GM19025 (cell line): ENCODE results near the gene LRRC8A.
"Not testable (repeated sequence)": the region's sequence is repeated elsewhere in the genome, so short reads cannot be mapped to it uniquely, and the experiment has no call there.

Experiments used
- ATAC-seq: cut with Tn5 transposase; IDR thresholded peaks from one replicate; pipeline ENCODE4 v1.9.1; 2021; ENCODE audit warnings: mild to moderate bottlenecking, low read depth, moderate library complexity; ENCODE audit not compliant: unreplicated experiment

Gene LRRC8A

DNA sequence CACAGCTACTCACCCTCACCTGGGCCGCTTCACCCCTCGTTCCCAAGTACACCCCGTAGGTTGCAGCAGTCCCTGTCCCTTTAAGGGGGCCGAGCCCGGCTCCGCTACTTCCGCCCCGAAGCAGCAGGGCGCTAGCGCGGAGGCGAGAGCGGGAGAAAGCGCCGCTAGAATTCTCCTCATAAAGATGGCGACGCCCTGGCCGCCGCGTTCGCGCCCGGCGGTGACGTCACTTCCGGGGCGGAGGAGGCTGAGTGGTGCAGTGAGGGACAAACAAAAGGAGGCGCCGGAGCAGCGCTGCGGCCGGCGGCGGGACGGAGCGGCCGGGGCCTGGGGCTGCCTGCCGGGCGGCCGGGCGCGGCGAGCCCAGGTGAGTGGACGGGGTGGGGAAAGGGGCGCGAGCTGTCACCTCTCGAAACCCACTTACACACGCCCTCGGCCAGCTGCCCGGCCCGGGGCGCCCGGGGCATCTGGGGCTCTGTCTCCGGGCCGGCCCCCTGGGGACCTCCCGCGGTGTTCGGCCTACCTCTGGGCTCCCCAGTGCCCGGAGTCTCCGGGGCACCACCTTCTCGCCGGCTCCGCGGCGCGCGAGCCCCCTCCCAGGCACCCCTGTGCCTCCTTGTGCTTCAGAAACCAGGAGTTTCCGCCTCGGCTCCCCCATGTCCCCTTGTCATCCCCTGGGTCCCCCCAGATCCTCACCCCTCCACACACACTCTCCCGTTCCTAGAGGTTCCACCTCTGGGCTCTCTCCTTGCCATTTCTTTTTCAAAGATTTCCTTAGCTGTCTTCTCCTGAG is at the start of gene LRRC8A, which contains the start of gene KYAT1:
Gene LRRC8A (plus strand): TSS at position 250 of the 793 bp plus-strand sequence. CDS start 25,032 bp downstream, outside the sequence.
Gene KYAT1 (minus strand): TSS at position 67 of the 793 bp plus-strand sequence. CDS start 36,545 bp downstream, outside the sequence.
- ATAC-seq, result peak; percentile 89

DNA sequence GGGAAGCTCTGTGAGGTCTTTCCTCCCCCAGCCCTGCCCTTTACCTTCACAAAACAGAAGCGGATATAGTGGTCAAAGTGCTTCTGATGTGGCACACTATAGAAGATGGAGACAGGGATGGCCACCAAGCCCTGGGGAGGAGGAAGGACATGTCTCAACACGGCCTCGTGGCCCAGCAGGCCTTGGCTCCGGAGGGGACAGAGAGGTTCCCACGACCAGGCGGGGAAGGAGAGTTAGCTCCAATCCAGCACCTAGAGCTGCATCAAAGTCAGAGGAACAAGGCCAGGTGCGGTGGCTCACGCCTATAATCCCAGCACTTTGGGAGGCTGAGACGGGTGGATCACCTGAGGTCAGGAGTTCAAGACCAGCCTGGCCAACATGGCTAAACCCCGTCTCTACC is 48.2 kb upstream of the LRRC8A start:
- ATAC-seq, result no peak

DNA sequence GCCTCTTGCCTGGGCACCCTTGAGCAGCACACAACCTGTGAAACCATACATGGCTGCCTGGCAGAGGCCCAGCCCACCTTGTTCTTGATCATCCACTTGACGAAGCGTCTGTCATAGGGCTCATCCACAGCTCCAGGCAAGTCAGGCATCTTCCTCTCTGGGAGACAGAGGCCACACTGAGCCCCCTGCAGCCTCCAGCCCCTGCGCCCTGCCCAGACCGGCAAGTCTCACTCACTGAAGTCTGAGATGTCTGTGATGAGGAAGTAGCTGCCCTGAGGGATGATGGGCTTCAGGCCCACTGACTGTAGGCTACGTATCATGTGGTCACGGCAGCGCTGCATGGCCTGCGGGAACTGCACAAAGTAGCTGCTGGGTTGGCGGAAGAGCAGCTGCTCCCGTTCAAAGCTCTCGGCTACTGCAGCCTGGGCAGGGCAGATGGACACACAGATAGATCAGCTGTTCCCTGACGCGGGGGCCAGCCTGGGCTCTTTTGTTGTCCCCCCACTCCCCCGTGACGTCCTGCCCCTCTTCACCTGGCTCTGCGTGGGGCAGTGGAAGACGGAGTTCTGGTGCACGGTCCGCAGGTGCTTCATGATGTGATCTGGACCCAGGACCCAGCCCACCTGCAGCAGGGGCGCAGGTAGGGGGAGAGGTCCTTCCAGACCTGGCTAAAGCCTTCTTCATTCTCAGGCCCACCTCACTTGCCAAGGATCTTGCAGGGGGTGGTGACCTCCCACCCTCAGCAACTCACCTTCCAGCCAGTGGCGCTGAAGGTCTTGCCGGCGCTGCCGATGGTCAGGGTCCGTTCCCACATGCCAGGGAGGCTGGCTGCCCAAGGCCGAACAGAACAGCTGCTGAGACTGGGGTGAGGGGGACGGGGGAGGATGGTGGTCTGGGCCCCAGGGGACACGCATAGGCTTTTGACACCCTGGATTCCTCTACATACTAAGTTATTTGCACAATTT is 46.4 kb upstream of the LRRC8A start:
- no peak for ATAC-seq

DNA sequence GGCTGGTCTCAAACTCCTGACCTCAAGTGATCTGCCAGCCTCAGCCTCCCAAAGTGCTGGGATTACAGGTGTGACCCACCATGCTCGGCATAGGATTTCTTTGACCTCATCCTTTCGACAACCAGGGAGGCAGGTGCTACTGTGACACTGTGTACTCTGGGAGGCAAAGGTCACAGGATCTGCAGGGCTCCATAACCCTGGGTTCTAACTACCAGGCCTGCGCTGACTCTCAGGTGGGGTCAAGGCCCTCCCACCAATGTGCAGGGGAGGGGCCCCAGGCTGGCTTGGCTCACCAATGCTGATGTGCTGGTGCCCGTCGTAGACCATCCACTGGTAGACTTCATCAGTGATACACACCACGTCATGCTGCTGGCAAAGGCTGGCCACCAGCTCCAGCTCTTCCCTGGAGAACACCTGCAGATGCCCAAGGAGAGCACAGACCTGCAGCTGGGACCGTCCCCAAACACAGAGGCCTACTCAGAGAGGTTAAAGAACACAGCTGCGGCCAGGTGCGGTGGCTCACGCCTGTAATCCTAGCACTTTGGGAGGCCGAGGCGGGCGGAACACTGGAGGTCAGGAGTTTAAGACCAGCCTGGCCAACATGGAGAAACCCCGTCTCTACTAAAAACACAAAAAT is 45.3 kb upstream of the LRRC8A start:
- ATAC-seq, result no peak

DNA sequence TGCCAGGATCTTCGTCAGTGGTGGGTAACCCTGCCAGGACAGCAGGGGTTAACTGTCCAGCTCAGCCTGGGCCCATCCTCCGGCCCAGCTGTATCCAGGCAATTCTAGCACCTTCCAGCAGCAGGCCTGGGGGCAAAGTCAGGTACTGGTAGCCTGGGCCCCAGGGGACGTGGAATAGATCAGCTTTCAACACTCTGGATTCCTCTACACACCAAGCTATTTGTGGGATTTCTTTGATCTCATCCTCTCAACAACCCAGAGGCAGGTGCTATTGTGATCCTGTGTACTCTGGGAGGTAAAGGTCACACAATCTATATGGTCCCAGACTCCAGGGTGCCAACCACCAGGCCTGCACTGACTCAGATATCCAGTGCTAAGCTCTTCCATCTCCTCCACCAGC is 43.6 kb upstream of the LRRC8A start:
- no peak for ATAC-seq

DNA sequence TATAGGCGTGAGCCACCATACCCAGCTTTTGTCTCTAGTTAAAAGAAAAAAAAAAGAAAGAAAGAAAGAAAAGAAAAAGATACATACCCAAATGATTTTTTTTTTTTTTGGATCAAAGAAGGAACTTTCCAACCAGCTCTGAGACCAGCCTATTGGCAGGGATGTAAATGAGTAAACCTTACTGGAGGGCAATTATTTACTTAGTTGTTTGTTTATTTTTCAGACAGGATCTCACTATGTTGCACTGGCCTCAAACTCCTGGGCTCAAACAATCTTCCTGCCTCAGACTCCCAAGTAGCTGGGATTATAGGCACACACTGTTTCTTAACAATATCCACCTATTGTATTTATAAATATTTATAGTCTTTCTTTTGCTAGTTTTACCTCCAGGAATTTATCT is 41.4 kb upstream of the LRRC8A start:
- no peak for ATAC-seq

DNA sequence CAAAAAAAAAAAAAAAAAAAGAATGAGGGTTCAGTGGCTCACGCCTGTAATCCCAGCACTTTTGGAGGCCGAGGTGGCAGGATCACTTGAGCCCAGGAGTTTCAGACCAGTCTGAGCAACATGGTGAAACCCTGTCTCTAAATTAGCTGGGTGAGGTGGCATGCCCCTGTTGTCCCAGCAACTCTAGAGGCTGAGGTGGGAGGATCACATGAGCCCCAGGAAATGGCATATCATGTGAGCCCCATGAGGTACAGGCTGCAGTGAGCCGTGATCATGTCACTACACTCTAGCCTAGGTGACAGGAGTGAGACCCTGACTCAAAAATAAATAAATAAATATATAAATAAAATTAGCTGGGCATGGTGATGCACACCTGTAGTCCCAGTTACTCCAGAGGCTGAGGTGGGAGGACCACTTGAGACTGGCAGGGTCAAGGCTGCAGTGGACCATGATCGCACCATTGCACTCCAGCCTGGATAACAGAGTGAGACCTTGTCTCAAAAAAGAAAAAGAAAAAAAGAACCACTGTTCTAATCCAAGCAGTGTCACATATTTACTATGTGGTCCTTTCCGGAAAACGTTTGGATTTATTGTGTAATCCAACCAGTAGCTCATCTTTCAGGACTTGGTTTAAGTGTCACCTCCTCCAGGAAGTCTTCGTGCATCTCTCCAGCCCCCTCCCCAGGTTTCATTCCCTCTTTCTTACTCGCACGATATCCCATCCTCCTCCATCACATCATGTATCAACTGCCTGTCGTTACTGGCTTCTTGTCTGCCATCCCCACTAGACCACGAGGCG is 40.0 kb upstream of the LRRC8A start:
- ATAC-seq, result no peak

DNA sequence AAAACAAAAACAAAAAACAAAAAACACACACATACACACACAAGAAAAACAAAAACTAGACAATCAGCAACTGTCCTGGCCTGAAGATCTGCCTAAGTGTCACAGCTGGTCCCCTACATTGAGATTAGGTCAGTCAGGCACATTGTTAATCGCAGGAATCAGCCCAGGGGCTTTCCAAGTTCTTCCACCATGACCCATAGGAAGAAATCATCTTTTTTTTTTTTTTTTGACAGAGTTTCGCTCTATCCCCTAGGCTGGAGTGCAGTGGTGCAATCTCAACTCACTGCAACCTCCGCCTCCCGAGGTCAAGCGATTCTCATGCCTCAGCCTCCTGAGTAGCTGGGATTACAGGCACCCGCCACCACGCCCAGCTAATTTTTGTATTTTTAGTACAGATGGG is 38.8 kb upstream of the LRRC8A start:
- not testable (repeated sequence) for ATAC-seq

DNA sequence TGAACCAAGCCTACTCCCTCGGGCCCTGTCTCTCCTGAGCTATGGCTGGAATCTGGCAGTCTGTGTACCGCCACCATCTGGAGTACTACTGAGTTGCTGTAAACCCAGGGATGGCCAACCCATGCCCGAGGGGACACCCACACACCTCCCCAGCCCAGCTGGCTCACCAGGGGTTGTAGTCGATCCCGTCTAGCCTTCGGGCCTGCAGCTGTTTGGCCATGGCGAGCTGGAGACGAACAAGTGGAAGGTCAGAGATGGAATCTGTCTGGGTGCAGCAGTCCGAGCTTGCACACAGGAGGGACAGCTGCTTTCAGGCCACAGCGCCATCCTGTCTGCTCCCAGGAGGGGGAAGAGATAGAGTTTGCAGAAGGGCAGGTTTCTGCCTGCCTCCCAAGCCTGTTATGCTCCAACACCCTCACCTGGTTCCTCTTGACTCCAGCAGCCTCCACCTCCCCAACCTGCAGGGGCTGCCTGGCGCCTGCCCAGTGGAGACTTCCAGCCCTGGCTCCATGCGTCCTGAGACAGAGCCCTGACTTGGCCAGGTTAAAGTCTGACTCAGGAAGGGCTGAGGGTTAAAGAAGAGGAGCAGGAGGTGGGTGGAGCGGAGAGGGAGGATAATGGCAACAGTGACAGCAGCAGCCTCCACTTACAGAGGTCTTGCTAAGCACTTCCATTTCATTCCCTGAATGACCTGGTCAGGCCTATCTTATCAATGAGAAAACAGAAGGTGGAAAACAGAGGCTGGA is 36.6 kb upstream of the LRRC8A start:
- no peak for ATAC-seq

DNA sequence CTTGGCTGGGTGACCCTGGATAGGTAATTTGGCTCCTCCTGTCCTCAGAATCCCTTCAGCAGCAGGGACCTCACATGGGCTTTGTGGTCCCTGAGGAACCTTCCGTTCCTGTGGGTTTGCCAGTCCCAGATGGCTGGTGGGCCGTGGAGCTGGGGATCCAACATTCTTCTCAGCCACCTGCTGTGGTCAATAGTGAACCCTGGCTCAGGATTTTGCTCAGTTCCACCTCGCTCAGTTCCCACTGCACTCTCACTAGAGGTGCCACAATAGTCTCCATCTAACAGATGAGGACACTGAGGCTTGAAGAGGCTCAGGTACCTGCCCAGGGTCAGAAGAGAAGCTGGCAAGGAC is 35.3 kb upstream of the LRRC8A start:
- ATAC-seq, result no peak

DNA sequence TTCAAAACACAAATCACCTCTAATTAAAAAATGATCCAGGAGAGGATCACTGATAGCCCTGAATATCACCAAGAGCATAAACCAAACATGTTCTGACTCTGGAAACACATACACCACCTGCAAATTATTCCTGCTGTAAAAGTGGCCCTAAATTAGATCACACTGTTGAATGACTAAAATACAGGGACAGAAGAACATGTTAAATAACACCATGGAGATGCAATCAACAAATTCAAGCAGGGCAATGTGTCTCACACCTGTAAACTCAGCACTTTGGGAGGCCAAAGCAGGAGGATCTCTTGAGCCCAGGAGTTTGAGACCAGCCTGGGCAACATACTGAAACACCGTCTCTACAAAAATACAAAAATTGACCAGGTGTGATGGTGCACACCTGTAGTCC is 34.1 kb upstream of the LRRC8A start:
- ATAC-seq, result no peak

DNA sequence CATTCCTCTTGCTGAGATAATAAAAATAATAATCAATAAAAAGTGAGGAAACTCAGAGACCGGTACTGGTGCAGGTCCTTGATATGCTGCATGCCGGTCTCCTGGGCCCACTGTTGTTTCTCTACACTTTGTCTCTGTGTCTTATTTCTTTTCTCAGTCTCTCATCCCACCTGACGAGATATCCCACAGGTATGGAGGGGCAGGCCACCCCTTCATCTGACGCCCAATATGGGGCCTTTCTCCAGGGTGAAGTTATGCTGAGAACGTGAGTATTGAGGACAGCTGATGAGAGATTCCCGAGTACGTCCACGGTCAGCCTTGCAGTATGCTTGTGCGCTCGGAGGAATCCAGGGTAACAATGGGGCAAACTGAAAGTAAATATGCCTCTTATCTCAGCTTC is 30.9 kb upstream of the LRRC8A start:
- not testable (repeated sequence) for ATAC-seq

DNA sequence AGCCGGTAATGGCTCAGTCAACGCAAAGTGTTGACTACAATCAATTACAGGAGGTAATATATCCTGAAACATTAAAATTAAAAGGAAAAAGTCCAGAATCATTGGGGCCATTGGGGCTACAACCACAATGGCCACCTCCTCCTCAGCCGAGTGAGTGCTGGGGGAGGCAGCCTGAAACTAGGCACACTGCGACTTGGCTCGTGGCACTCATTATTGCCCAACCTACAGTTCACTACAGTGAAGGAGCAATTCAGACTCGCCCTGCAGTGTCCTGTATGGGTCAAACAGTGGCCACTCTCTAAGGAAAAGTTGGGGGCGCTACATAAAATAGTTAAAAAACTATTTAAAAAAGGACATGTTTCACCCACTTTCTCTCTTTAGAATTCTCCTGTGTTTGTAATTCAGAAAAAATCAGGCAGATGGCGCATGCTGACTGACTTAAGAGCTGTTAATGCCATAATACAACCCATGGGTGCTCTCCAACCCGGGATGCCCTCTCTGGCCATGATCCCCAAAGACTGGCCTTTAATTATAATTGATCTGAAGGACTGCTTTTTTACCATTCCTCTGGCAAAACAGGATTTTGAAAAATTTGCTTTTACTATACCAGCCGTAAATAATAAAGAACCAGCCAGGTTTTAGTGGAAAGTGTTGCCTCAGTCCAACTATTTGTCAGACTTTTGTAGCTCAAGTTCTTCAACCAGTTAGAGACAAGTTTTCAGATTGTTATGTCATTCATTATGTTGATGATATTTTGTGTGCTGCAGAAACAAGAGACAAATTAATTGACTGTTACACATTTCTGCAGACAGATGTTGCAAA is 29.9 kb upstream of the LRRC8A start:
- not testable (repeated sequence) for ATAC-seq

DNA sequence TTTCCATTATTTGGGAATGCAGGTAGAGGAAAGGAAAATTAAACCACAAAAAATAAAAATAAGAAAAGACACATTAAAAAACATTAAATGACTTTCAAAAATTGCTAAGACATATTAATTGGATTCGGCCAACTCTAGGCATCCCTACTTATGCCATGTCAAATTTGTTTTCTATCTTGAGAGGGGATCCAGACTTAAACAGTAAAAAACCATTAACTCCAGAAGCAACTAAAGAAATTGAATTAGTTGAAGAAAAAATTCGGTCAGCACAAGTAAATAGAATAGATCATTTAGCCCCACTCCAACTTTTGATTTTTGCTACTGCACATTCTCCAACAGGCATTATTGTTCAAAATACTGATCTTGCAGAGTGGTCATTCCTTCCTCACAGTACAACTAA is 29.3 kb upstream of the LRRC8A start:
- ATAC-seq, result not testable (repeated sequence)

DNA sequence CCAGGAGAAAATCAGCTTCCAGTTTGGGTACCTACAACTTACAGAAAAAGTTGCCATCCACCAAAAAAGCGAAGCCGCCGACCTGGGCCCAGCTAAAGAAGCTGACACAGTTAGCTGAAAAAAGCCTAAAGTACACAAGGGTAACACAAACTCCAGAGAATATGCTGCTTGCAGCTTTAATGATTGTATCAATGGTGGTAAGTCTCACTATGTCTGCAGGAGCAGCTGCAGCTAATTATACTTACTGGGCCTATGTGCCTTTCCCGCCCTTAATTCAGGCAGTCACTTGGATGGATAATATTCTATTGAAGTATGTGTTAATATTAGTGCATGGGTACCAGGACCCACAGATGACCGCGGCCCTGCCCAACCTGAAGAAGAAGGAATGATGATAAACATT is 27.5 kb upstream of the LRRC8A start:
- ATAC-seq, result not testable (repeated sequence)

DNA sequence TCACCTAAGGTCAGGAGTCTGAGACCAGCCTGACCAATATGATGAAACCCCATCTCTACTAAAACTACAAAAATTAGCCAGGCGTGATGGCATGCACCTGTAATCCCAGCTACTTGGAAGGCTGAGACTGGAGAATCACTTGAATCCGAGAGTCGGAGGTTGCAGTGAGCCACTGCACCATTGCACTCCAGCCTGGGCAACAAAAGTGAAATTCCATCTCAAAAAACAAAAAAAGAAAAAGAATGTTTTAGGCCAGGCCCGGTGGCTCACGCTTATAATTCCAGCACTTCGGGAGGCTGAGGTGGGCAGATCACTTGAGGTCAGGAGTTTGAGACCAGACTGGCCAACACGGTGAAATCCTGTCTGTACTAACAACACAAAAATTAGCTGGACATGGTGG is 23.5 kb upstream of the LRRC8A start:
- not testable (repeated sequence) for ATAC-seq

DNA sequence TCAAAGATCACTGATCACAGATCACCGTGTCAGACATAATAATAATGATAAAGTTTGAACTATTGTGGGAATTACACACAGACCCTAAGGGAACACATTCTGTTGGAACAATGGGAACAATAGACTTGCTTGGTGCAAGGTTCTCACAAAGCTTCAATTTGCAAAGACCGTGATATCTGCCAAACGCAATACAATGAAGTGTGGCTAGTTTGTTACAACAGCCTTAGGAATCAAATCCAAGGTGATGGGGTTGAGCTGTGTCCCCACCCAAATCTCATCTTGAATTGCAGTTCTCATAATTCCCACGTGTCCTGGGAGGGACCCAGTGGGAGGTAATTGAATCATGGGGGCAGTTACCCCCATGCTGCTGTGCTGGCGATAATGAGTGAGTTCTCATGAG is 21.0 kb upstream of the LRRC8A start:
- no peak for ATAC-seq

DNA sequence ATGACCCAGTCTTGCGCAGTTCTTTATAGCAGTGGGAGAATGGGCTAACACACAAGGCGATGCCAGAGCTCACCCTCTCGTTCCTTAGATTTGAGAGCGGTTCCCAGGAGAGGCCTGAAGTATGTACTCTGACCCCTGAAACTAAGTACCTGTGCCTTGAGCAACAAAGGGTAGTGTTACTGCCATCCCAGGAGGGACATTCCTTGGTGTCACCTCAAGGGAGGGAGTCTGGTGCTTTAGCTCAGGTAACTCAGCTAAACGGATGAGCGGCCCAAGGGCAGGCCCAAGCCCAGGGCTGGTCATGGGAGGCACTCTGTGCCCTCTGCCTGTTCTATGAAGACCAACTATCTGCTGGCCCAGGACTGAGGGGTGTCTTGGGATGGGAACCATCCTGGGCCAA is 20.4 kb upstream of the LRRC8A start:
- ATAC-seq, result no peak
